HEK293 (cell line): ENCODE results near the gene PGGHG.

ENCODE experiments used
- CTCF ChIA-PET: fragments of 350-600 bp; formaldehyde crosslinking; extraction: SDS; loops from one replicate; lab custom pipeline; 2021; ENCODE audit warnings: antibody characterized with exemption; lab: Yijun Ruan, JAX
- POLR2A ChIA-PET: fragments of 300-600 bp; formaldehyde crosslinking; extraction: SDS; loops from one replicate; lab custom pipeline; 2020; ENCODE audit warnings: antibody characterized with exemption, inconsistent platforms; lab: Yijun Ruan, JAX
- H3K27ac ChIP-seq: fragments of 200-500 bp; sonication (Bioruptor generic); 2 replicates; pipeline ENCODE4 v1.5.1; 2014; ENCODE audit warnings: low read depth, low read length, control low read depth, inconsistent platforms; ENCODE audit errors: extremely low read depth
- H3K36me3 ChIP-seq, 2 experiments: fragments of 200-500 bp in 1 of 2; sonication (Bioruptor generic) in 1 of 2; 1 replicate in 1 of 2; 2 replicates in 1 of 2; pipeline ENCODE4 v1.5.1; 2014 to 2017; ENCODE audit warnings: inconsistent platforms in 2 of 2, low read length in 2 of 2; ENCODE audit not compliant: control insufficient read depth in 2 of 2, insufficient read depth in 1 of 2
- H3K4me1 ChIP-seq: fragments of 200-500 bp; sonication (Bioruptor generic); 2 replicates; pipeline ENCODE4 v1.5.1; 2014; ENCODE audit warnings: mild to moderate bottlenecking, low read length, inconsistent platforms; ENCODE audit not compliant: control insufficient read depth, insufficient read depth
- H3K4me3 ChIP-seq: 2 replicates; pipeline ENCODE4 v1.5.1; 2011; ENCODE audit warnings: low read depth, mild to moderate bottlenecking, control low read depth, low read length, moderate library complexity
- H3K9me3 ChIP-seq: fragments of 200-500 bp; sonication (Bioruptor generic); 2 replicates; pipeline ENCODE4 v1.5.1; 2014; ENCODE audit warnings: low read depth, low read length, inconsistent platforms; ENCODE audit not compliant: control insufficient read depth, insufficient read depth
- BCL11A ChIP-seq: fragments of 450-650 bp; formaldehyde crosslinking; IDR thresholded peaks from 2 replicates; pipeline ENCODE4 v1.5.1; 2016; ENCODE audit warnings: low read depth, missing biosample characterization, missing genetic modification characterization
- GLIS1 ChIP-seq: fragments of 450-650 bp; formaldehyde crosslinking; IDR thresholded peaks from 2 replicates; pipeline ENCODE4 v1.5.1; 2016; ENCODE audit warnings: missing biosample characterization, missing genetic modification characterization
- SCRT2 ChIP-seq: fragments of 450-650 bp; formaldehyde crosslinking; IDR thresholded peaks from 2 replicates; pipeline ENCODE4 v1.5.1; 2016; ENCODE audit warnings: missing biosample characterization, missing genetic modification characterization
- ZFHX2 ChIP-seq: fragments of 450-650 bp; formaldehyde crosslinking; conservative IDR thresholded peaks from 2 replicates; pipeline ENCODE4 v1.5.1; 2016; ENCODE audit warnings: missing biosample characterization, missing genetic modification characterization
- ZNF121 ChIP-seq: fragments of 450-650 bp; formaldehyde crosslinking; IDR thresholded peaks from 2 replicates; pipeline ENCODE4 v1.5.1; 2016; ENCODE audit warnings: missing biosample characterization, missing genetic modification characterization
- ZNF148 ChIP-seq: fragments of 450-650 bp; formaldehyde crosslinking; IDR thresholded peaks from 2 replicates; pipeline ENCODE4 v1.5.0; 2017; ENCODE audit warnings: missing biosample characterization, missing genetic modification characterization, borderline replicate concordance
- ZNF16 ChIP-seq: fragments of 450-650 bp; formaldehyde crosslinking; IDR thresholded peaks from 2 replicates; pipeline ENCODE4 v1.5.1; 2016; ENCODE audit warnings: low read depth, missing biosample characterization, missing genetic modification characterization
- ZNF175 ChIP-seq: fragments of 450-650 bp; formaldehyde crosslinking; IDR thresholded peaks from 2 replicates; pipeline ENCODE4 v1.5.1; 2016; ENCODE audit warnings: missing biosample characterization, missing genetic modification characterization
- ZNF274 ChIP-seq, 2 experiments: fragments of 200-500 bp in 1 of 2; fragments of 450-650 bp in 1 of 2; sonication (Bioruptor generic) in 1 of 2; formaldehyde crosslinking in 1 of 2; IDR thresholded peaks; 2 replicates each; pipeline versions ENCODE4 v1.5.1 to v1.6.1; 2014 to 2016; ENCODE audit warnings: borderline replicate concordance in 1 of 2, inconsistent platforms in 1 of 2, low read length in 1 of 2, missing biosample characterization in 1 of 2, missing genetic modification characterization in 1 of 2
- ZNF501 ChIP-seq: fragments of 450-650 bp; formaldehyde crosslinking; IDR thresholded peaks from 2 replicates; pipeline ENCODE4 v1.5.1; 2016; ENCODE audit warnings: missing biosample characterization, missing genetic modification characterization
- ZNF548 ChIP-seq: fragments of 450-650 bp; formaldehyde crosslinking; IDR thresholded peaks from 2 replicates; pipeline ENCODE4 v1.5.1; 2016; ENCODE audit warnings: missing biosample characterization, missing genetic modification characterization
- ZNF555 ChIP-seq: fragments of 450-650 bp; formaldehyde crosslinking; conservative IDR thresholded peaks from 2 replicates; pipeline ENCODE4 v1.5.1; 2017; ENCODE audit warnings: missing biosample characterization, mild to moderate bottlenecking, missing genetic modification characterization, inconsistent platforms
- ZNF560 ChIP-seq: fragments of 450-650 bp; formaldehyde crosslinking; IDR thresholded peaks from 2 replicates; pipeline ENCODE4 v1.5.1; 2017; ENCODE audit warnings: missing biosample characterization, missing genetic modification characterization, borderline replicate concordance
- ZNF561 ChIP-seq: fragments of 450-650 bp; IDR thresholded peaks from 2 replicates; pipeline ENCODE4 v1.5.1; 2018; ENCODE audit warnings: missing biosample characterization, missing genetic modification characterization, borderline replicate concordance
- ZNF837 ChIP-seq: fragments of 450-650 bp; formaldehyde crosslinking; IDR thresholded peaks from 2 replicates; pipeline ENCODE4 v1.5.1; 2016; ENCODE audit warnings: missing biosample characterization, missing genetic modification characterization
- TF ChIP-seq, protein P1 (sequence below): fragments of 450-650 bp; formaldehyde crosslinking; conservative IDR thresholded peaks from 2 replicates; pipeline ENCODE4 v1.5.1; 2016; ENCODE audit warnings: low read depth, missing biosample characterization, missing genetic modification characterization

Gene PGGHG

DNA sequence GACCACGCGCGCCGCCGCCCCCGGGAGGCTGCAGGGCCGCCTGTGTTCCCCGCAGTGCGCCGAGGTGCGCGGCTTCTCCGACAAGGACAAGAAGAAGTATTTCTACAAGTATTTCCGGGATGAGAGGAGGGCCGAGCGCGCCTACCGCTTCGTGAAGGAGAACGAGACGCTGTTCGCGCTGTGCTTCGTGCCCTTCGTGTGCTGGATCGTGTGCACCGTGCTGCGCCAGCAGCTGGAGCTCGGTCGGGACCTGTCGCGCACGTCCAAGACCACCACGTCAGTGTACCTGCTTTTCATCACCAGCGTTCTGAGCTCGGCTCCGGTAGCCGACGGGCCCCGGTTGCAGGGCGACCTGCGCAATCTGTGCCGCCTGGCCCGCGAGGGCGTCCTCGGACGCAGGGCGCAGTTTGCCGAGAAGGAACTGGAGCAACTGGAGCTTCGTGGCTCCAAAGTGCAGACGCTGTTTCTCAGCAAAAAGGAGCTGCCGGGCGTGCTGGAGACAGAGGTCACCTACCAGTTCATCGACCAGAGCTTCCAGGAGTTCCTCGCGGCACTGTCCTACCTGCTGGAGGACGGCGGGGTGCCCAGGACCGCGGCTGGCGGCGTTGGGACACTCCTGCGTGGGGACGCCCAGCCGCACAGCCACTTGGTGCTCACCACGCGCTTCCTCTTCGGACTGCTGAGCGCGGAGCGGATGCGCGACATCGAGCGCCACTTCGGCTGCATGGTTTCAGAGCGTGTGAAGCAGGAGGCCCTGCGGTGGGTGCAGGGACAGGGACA is 8.0 kb upstream of the PGGHG start:
- TF ChIP-seq, protein P1, sequence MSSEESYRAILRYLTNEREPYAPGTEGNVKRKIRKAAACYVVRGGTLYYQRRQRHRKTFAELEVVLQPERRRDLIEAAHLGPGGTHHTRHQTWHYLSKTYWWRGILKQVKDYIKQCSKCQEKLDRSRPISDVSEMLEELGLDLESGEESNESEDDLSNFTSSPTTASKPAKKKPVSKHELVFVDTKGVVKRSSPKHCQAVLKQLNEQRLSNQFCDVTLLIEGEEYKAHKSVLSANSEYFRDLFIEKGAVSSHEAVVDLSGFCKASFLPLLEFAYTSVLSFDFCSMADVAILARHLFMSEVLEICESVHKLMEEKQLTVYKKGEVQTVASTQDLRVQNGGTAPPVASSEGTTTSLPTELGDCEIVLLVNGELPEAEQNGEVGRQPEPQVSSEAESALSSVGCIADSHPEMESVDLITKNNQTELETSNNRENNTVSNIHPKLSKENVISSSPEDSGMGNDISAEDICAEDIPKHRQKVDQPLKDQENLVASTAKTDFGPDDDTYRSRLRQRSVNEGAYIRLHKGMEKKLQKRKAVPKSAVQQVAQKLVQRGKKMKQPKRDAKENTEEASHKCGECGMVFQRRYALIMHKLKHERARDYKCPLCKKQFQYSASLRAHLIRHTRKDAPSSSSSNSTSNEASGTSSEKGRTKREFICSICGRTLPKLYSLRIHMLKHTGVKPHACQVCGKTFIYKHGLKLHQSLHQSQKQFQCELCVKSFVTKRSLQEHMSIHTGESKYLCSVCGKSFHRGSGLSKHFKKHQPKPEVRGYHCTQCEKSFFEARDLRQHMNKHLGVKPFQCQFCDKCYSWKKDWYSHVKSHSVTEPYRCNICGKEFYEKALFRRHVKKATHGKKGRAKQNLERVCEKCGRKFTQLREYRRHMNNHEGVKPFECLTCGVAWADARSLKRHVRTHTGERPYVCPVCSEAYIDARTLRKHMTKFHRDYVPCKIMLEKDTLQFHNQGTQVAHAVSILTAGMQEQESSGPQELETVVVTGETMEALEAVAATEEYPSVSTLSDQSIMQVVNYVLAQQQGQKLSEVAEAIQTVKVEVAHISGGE (tag by site-specific recombination): no peak
- TF ChIP-seq SCRT2 (tag by site-specific recombination): peak; percentile 68
- no peak for TF ChIP-seq ZNF501 (tag by site-specific recombination)
- TF ChIP-seq ZNF121 (tag by site-specific recombination): no peak
- 0 out of 2 replicates have a peak, but pooled peaks have one; percentile 8 for TF ChIP-seq ZFHX2 (tag by site-specific recombination)
- TF ChIP-seq ZNF561 (tag by site-specific recombination): no peak
- H3K36me3 ChIP-seq: no peaks in the 10 kb centered on the region
- no peak overlapping the region for H3K27ac ChIP-seq
- POLR2A ChIA-PET: interaction anchor here (0.6 kb wide), 1 partner anchor 83 kb away, joined by 3 read pairs; no protein-coding TSS in a partner anchor
- no peak overlapping the region for H3K4me3 ChIP-seq
- CTCF ChIA-PET: interaction anchor here (0.5 to 1.3 kb wide), 7 partner anchors 10 to 446 kb away, joined by 3 to 7 read pairs (median 3); no protein-coding TSS in a partner anchor
- no peaks in the 10 kb centered on the region for H3K9me3 ChIP-seq
- no peaks in the 10 kb centered on the region for H3K4me1 ChIP-seq

- H3K9me3 ChIP-seq: no peaks in the 10 kb centered on the region
- H3K36me3 ChIP-seq: no peaks in the 10 kb centered on the region
- no peaks in the 10 kb centered on the region for H3K4me1 ChIP-seq
- TF ChIP-seq ZNF175 (tag by site-specific recombination) (no peak), ZNF148 (no peak), ZNF274 (IDR thresholded peaks at IDR 0.05; ENCODE audit: low read length) (no peak), ZNF274 (tag by site-specific recombination; IDR thresholded peaks at IDR 0.05; ENCODE audit: borderline replicate concordance) (no peak), GLIS1 (tag by site-specific recombination) (no peak), ZNF548 (tag by site-specific recombination) (no peak), ZNF560 (tag by site-specific recombination) (no peak), ZNF555 (tag by site-specific recombination) (no peak), BCL11A (tag by site-specific recombination) (no peak), ZNF837 (tag by site-specific recombination) (no peak), ZNF16 (no peak)
- no peak overlapping the region for H3K4me3 ChIP-seq
- CTCF ChIA-PET: interaction anchor here (0.7 to 0.9 kb wide), 2 partner anchors 28 to 46 kb away, joined by 3 to 5 read pairs; no protein-coding TSS in a partner anchor
- no peak overlapping the region for H3K27ac ChIP-seq
- POLR2A ChIA-PET: no interaction called here
These were observed 7.3 kb upstream of the PGGHG start for GRCh38 chr11:281486-282161.
